ENCODE data around the gene ALPK1.

The ALPK1 gene

GRCh38 chr4:112328734-112329130, 31.6 kb downstream of the ALPK1 start:
- no peak for DNase-seq

- DNase-seq = no peak
Observed at GRCh38 chr4:112329672-112330375, 32.7 kb downstream of the ALPK1 start.

- DNase-seq = no peak
Observed at GRCh38 chr4:112330921-112331320, 33.8 kb downstream of the ALPK1 start.

GRCh38 chr4:112332398-112332797, 35.2 kb downstream of the ALPK1 start:
- DNase-seq = no peak

GRCh38 chr4:112340023-112340422, 42.9 kb downstream of the ALPK1 start:
- DNase-seq = no peak

GRCh38 chr4:112341033-112341432, 43.9 kb downstream of the ALPK1 start:
- no peak for DNase-seq

GRCh38 chr4:112343330-112344080, 46.3 kb downstream of the ALPK1 start:
- no peak for DNase-seq

GRCh38 chr4:112348488-112349158, 51.5 kb downstream of the ALPK1 start:
- peak; percentile 55 for DNase-seq

- no peak for DNase-seq
Observed at GRCh38 chr4:112352736-112353135, 55.6 kb downstream of the ALPK1 start.

GRCh38 chr4:112355662-112356061, 58.5 kb downstream of the ALPK1 start:
- DNase-seq = no peak

- no peak for DNase-seq
Observed at GRCh38 chr4:112357453-112357852, 60.3 kb downstream of the ALPK1 start.

GRCh38 chr4:112357897-112358296, 60.7 kb downstream of the ALPK1 start:
- no peak for DNase-seq

GRCh38 chr4:112358415-112358814, 61.2 kb downstream of the ALPK1 start:
- DNase-seq = no peak

GRCh38 chr4:112358952-112359749, 62.0 kb downstream of the ALPK1 start:
- DNase-seq = no peak

GRCh38 chr4:112361181-112361791, 64.1 kb downstream of the ALPK1 start:
- DNase-seq = no peak

- no peak for DNase-seq
Observed at GRCh38 chr4:112370466-112370865, 73.3 kb downstream of the ALPK1 start.

- no peak for DNase-seq
Observed at GRCh38 chr4:112371361-112371760, 74.2 kb downstream of the ALPK1 start.

- no peak for DNase-seq
Observed at GRCh38 chr4:112374850-112375249, 77.7 kb downstream of the ALPK1 start.

GRCh38 chr4:112377171-112377570, 80.0 kb downstream of the ALPK1 start:
- DNase-seq = no peak

GRCh38 chr4:112377594-112378242, 80.5 kb downstream of the ALPK1 start:
- no peak for DNase-seq

- no peak for DNase-seq
Observed at GRCh38 chr4:112378243-112378620, 81.1 kb downstream of the ALPK1 start.

GRCh38 chr4:112378858-112379257, 81.7 kb downstream of the ALPK1 start:
- no peak for DNase-seq
